Activated B cell treated with CpG ODN at 0.5 μM for 24 hours (primary cell): ENCODE measurements around the gene NEB. TPM values are rescaled to one million over a fixed set of nuclear protein-coding genes. Genes with fewer than 3 reads are reported as not detected.
A peak's percentile ranks its signal among the peaks of the same experiment; 100 is the strongest.
"Not testable (repeated sequence)": the region's sequence is repeated elsewhere in the genome, so short reads cannot be mapped to it uniquely, and the experiment has no call there.

ENCODE experiments used
- ATAC-seq: fragments of 200-7000 bp; cut with Tn5 transposase; one replicate; pipeline ENCODE4 v1.10.0; 2021; ENCODE audit warnings: low read depth, mild to moderate bottlenecking, moderate library complexity
- CTCF ChIA-PET: fragments of 350-600 bp; sonication (Branson Sonifier 250); formaldehyde crosslinking; loops from one replicate; lab custom pipeline; 2021; ENCODE audit warnings: antibody characterized with exemption; lab: Charles Lee
- POLR2A ChIA-PET: fragments of 350-600 bp; sonication (Branson Sonifier 250); formaldehyde crosslinking; loops from one replicate; lab custom pipeline; 2021; ENCODE audit warnings: antibody characterized with exemption; lab: Charles Lee
- DNase-seq: peaks from one replicate; pipeline ENCODE4 v3.0.0; 2022
- H3K27ac Mint-ChIP-seq: one replicate; pipeline ENCODE4 v1.8.0; 2020; ENCODE audit warnings: mixed read lengths
- H3K27me3 Mint-ChIP-seq: one replicate; pipeline ENCODE4 v1.8.0; 2021; ENCODE audit warnings: mixed read lengths
- H3K36me3 Mint-ChIP-seq: one replicate; pipeline ENCODE4 v1.8.0; 2021; ENCODE audit warnings: low read depth, mixed read lengths
- H3K4me1 Mint-ChIP-seq: one replicate; pipeline ENCODE4 v1.8.0; 2021; ENCODE audit warnings: mixed read lengths
- H3K4me3 Mint-ChIP-seq: one replicate; pipeline ENCODE4 v1.8.0; 2020; ENCODE audit warnings: mild to moderate bottlenecking, mixed read lengths
- H3K9me3 Mint-ChIP-seq: one replicate; pipeline ENCODE4 v1.8.0; 2020; ENCODE audit warnings: mixed read lengths
- intact Hi-C: fragments of 100-400 bp; cut with micrococcal nuclease; formaldehyde crosslinking; loops from one replicate; pipeline ENCODE4 v1.15.1; 2024
- total RNA-seq: library from RNA; stranded (reverse); gene quantifications from 2 replicates; pipeline ENCODE4 v1.2.3, GENCODE V29; 2022
- TF ChIP-seq, protein P1 (sequence below): fragments of 200-600 bp; IDR thresholded peaks from one replicate; pipeline ENCODE4 v1.8.0; 2022; ENCODE audit warnings: antibody characterized with exemption, mild to moderate bottlenecking

NEB gene
- total RNA-seq, 1 donor from 2014 or later, result 1.2 TPM

DNA sequence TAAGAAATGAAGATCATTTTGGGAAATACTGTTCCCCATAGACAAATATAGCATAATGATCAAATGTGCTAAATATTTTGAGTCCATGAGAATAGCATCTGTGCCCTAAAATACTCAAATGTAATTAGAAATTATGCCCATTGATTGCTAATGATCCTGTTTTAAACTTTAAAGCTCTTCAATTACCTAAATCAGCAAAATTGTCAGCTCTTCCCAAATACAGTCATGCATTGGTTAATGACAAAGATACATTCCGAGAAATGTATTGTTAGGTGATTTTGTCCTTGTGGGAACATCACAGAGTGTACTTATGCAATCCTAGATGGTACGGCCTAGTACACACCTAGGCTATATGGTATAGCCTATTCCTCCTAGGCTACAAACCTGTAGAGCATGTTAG is 89.7 kb downstream of the NEB start:
- Mint-ChIP-seq H3K36me3 (no peaks in the 10 kb centered on the region), H3K9me3 (peaks cover 3% of the 10 kb centered on the region), H3K4me1 (no peaks in the 10 kb centered on the region), H3K27ac (no peak overlapping the region), H3K27me3 (no peaks in the 10 kb centered on the region), H3K4me3 (no peak overlapping the region)
- intact Hi-C loops, result no loop called here
- DNase-seq (no peak), ATAC-seq (no peak)
- CTCF ChIA-PET, result no interaction called here
- TF ChIP-seq, protein P1, sequence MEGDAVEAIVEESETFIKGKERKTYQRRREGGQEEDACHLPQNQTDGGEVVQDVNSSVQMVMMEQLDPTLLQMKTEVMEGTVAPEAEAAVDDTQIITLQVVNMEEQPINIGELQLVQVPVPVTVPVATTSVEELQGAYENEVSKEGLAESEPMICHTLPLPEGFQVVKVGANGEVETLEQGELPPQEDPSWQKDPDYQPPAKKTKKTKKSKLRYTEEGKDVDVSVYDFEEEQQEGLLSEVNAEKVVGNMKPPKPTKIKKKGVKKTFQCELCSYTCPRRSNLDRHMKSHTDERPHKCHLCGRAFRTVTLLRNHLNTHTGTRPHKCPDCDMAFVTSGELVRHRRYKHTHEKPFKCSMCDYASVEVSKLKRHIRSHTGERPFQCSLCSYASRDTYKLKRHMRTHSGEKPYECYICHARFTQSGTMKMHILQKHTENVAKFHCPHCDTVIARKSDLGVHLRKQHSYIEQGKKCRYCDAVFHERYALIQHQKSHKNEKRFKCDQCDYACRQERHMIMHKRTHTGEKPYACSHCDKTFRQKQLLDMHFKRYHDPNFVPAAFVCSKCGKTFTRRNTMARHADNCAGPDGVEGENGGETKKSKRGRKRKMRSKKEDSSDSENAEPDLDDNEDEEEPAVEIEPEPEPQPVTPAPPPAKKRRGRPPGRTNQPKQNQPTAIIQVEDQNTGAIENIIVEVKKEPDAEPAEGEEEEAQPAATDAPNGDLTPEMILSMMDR, result no peak
- POLR2A ChIA-PET, result no interaction called here

DNA sequence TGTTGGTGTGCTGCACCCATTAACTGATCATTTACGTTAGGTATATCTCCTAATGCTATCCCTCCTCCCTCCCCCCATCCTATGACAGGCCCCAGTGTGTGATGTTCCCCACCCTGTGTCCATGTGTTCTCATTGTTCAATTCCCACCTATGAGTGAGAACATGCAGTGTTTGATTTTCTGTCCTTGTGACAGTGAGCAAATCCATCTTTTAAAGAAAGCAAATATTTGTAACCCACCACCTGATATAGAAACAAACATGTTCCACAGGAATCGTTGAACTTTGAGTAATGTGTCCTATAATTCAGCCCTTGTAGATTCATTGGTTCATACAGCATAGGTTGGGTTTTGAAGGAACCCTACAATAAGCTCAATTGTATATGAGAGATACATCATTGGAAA is 92.4 kb downstream of the NEB start:
- H3K9me3 Mint-ChIP-seq, ATAC-seq, DNase-seq, H3K27me3 Mint-ChIP-seq, intact Hi-C loops, H3K36me3 Mint-ChIP-seq, H3K27ac Mint-ChIP-seq, H3K4me3 Mint-ChIP-seq, CTCF ChIA-PET, POLR2A ChIA-PET: not testable (repeated sequence)
- peaks cover 24% of the 10 kb centered on the region for H3K4me1 Mint-ChIP-seq

DNA sequence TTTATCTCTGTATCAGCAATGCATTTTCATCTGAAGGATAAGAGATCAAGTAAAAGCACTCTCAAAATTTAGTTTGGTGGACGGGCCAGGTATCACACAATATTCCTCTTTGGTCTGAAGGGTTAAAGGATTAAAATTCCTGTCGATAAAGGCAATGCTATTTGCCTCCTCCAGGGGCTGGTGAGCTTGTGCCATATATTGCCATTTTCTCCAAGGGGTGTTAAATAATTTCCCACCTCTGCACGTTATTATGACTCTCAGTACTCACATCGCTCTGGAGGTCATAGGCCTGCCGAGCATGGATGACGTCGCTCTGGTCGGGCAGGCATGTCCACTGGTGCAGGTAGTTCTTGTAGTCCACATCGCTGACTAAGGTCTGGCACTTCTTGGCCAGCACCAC is 94.2 kb downstream of the NEB start:
- ChIA-PET CTCF (no interaction called here), POLR2A (no interaction called here)
- Mint-ChIP-seq H3K27me3 (no peaks in the 10 kb centered on the region), H3K9me3 (no peaks in the 10 kb centered on the region), H3K4me3 (no peak overlapping the region), H3K4me1 (peaks cover 32% of the 10 kb centered on the region), H3K27ac (no peak overlapping the region), H3K36me3 (no peaks in the 10 kb centered on the region)
- ATAC-seq (no peak), DNase-seq (no peak)
- TF ChIP-seq, protein P1, result no peak
- intact Hi-C loops, result no loop called here

DNA sequence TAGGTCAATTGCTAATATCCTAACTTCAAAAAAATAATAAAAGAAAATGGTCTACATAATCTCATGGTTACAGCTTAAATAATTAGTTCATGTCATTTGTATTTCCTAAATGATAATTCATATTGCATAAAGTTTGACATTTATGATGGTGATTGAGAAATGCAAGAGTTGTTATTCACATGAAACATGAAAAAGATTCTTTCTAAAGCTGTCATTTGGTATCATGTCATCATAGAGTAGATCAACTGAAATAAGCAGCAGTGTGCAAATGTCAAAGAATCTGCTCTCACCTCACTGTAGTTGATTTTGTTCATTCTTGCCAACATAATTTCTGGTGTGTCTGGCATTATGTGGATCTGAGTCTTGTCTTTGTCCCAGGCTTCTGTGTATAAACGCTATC is 95.3 kb downstream of the NEB start:
- ATAC-seq (no peak), DNase-seq (no peak)
- intact Hi-C loops, result loop anchor here (5.0 kb wide), 2 partner anchors 33 to 363 kb away; no protein-coding TSS in a partner anchor
- no peak overlapping the region for H3K4me3 Mint-ChIP-seq
- peaks cover under 1% of the 10 kb centered on the region for H3K36me3 Mint-ChIP-seq
- H3K27ac Mint-ChIP-seq, result peak overlapping the region; percentile 84
- no peaks in the 10 kb centered on the region for H3K27me3 Mint-ChIP-seq
- H3K9me3 Mint-ChIP-seq, result peaks cover 3% of the 10 kb centered on the region
- peaks cover 32% of the 10 kb centered on the region for H3K4me1 Mint-ChIP-seq
- CTCF ChIA-PET, result no interaction called here
- TF ChIP-seq, protein P1, result no peak
- POLR2A ChIA-PET, result interaction anchor here (2.9 kb wide), 1 partner anchor 127 kb away, joined by 30 read pairs; no protein-coding TSS in a partner anchor

DNA sequence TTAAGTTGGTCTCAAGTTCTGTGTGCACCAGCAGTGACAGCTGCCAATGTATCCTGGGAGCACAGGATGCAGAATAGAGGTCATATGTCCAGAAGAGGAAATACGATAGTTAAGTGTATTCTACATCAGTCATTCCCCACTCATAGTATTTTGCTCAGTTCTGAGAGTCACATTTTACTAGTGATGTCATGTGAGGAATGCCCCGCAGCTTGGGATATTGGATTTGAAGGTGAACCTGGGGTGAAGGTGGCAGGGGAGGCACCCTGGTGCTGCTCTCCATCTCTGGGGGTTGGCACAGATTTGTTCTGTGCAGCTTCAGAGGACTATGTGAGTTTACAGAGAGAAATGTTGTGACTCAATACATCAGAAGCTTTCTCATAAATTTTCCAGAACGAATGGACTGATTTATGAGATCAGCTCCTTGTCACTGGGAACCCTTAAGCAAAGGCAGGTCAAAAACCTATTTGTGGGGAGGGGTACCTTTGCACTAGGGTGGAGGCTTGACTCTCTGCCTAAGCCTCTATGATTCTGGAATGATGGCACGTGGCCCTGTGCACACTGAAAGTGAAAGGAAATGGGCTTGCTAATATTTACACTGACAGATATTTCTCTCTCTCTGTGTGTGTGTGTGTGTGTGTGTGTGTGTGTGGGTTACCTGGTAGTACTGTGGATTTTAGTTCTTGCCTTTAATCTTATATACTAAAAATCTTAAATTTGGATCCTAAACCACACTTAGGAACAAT is 95.9 kb downstream of the NEB start:
- peaks cover 1% of the 10 kb centered on the region for H3K36me3 Mint-ChIP-seq
- peak overlapping the region; percentile 84 for H3K27ac Mint-ChIP-seq
- ATAC-seq (peak; percentile 25), DNase-seq (no peak)
- peak overlapping the region; percentile 56 for H3K4me3 Mint-ChIP-seq
- H3K27me3 Mint-ChIP-seq, result no peaks in the 10 kb centered on the region
- intact Hi-C loops, result loop anchor here (5.0 kb wide), 2 partner anchors 34 to 364 kb away; no protein-coding TSS in a partner anchor
- TF ChIP-seq, protein P1, result no peak
- peaks cover 32% of the 10 kb centered on the region for H3K4me1 Mint-ChIP-seq
- H3K9me3 Mint-ChIP-seq, result peaks cover 4% of the 10 kb centered on the region
- CTCF ChIA-PET, result interaction anchor here (0.9 to 1.6 kb wide), 3 partner anchors 16 to 98 kb away, joined by 3 to 5 read pairs (median 4); no protein-coding TSS in a partner anchor
- POLR2A ChIA-PET, result interaction anchor here (0.8 to 2.9 kb wide), 4 partner anchors 128 to 190 kb away, joined by 11 to 30 read pairs (median 12); partner anchors contain the start of gene ARL5A
